Fibroblast of skin of back (primary cell): ENCODE measurements around the gene POLR3GL.

Source experiments
- DNase-seq: peaks from one replicate; pipeline ENCODE4 v3.0.0-alpha.2; 2013

The POLR3GL gene

GRCh38 chr1:145992958-145993617 is 28.6 kb downstream of the POLR3GL start:
- DNase-seq: no peak

- no peak for DNase-seq
Measured at GRCh38 chr1:145993618-145994390, 29.3 kb downstream of the POLR3GL start.

GRCh38 chr1:145994391-145995120 is 30.1 kb downstream of the POLR3GL start:
- DNase-seq: no peak

DNA sequence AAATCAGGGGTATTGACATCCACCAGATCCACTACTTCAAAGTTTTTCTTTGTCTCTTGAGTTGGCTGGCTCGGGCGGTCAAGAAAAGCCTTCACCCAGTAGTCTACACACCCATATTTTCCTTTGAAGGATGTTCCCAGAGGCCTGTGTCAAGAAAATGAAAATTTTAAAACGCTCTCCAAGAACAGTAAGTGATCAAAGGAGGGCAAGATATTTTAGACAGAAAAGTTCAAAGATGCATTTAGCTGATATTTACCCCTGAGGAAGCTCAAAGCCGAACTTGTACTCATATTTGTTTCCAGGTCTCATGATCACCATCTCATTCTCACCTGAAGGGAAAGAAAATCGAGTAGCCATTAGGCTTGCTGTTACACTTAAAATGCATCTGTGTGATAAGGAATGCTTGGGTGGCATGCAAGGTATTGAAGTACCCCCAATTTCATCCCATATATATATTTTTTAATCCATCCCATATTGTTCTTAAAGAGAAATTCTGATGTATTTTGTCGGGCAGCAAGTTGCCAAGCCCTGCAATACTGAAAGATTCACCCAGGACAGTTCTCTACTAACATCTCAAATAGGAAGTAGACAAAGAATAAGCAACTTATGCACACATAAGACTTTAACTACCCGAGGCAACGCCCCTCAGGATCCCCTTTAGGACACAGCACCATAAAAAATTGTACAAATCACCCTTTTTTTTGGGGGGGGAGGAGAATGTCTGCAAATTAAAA is 30.8 kb downstream of the POLR3GL start:
- no peak for DNase-seq

- DNase-seq: no peak
Measured at GRCh38 chr1:145995964-145996432, 31.5 kb downstream of the POLR3GL start.

GRCh38 chr1:145996433-145997015 is 32.0 kb downstream of the POLR3GL start, which contains the start of gene TXNIP:
TSS of gene TXNIP (minus strand) at chr1:145996579. CDS start at chr1:145996266, 313 bp downstream.
- peak; percentile 98 for DNase-seq

- DNase-seq: peak; percentile 64
Measured at GRCh38 chr1:145997016-145997717, 32.7 kb downstream of the POLR3GL start.

DNA sequence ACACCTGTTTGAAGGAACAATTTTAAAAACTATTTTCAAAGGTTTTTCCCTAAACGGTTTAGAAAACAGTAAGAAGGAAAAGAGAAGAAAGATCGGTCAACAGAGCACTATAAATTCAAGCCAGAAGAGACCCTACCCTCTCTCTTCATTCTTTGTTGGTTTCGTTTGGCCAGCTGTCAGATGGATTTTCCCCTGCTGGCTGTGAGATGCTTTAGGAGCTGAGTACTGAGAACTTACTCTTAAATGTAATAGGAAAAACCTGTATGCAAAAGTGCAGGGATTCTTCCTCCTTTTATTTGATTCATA is 33.2 kb downstream of the POLR3GL start:
- no peak for DNase-seq

- no peak for DNase-seq
Measured at GRCh38 chr1:145999321-146000024, 35.0 kb downstream of the POLR3GL start.

- no peak for DNase-seq
Measured at GRCh38 chr1:146001709-146002108, 37.2 kb downstream of the POLR3GL start.

- no peak for DNase-seq
Measured at GRCh38 chr1:146007489-146008133, 43.1 kb downstream of the POLR3GL start.

DNA sequence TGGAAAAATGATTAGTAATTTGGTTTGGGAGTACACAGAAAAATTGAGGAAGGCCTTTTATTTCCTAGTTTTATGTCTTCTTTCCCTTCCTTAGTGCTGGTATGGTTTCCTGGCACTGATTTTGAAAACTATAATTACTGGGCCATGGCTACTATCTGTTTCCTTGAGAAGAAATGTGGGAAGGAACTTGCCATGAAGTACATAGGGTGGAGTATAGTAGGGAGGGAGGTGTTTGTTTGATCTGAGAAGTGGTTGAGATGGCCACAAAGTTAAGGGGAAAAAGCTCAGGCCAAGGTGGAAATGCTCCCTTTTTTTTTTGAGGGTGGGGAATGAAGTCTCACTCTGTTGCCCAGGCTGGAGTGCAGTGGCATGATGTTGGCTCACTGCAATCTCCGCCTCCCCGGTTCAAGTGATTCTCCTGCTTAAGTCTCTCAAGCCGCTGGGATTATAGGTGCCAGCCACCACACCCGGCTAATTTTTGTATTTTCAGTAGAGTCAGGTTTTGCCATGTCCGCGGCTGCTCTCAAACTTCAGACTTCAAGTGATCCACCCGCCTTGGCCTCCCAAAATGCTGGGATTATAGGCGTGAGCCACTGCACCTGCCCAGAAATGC is 45.7 kb downstream of the POLR3GL start:
- no peak for DNase-seq

- DNase-seq: peak; percentile 89
Measured at GRCh38 chr1:146012703-146013558, 48.4 kb downstream of the POLR3GL start.

- DNase-seq: no peak
Measured at GRCh38 chr1:146013559-146013922, 49.1 kb downstream of the POLR3GL start.

- no peak for DNase-seq
Measured at GRCh38 chr1:146016891-146017290, 52.4 kb downstream of the POLR3GL start.

GRCh38 chr1:146019231-146020057 is 55.0 kb downstream of the POLR3GL start:
- no peak for DNase-seq

- no peak for DNase-seq
Measured at GRCh38 chr1:146020058-146021049, 55.9 kb downstream of the POLR3GL start.
